HepG2 (cell line): ENCODE measurements around the gene WBP1. TPM values are rescaled to one million over a fixed set of nuclear protein-coding genes. Genes with fewer than 3 reads are reported as not detected.
A peak's percentile ranks its signal among the peaks of the same experiment; 100 is the strongest.

Experiments used
- ARHGAP35 ChIP-seq: sonication (generic); formaldehyde crosslinking; IDR thresholded peaks from 2 replicates; pipeline ENCODE4 v1.9.0; 2022; ENCODE audit warnings: mild to moderate bottlenecking, inconsistent platforms, moderate library complexity, missing genetic modification reagents, borderline replicate concordance
- ATF7-NPFF ChIP-seq: sonication (generic); formaldehyde crosslinking; IDR thresholded peaks from 2 replicates; pipeline ENCODE4 v1.8.1; 2023; ENCODE audit warnings: mild to moderate bottlenecking, low read depth, missing genetic modification reagents, moderate library complexity
- BRCA1 ChIP-seq: sonication (generic); formaldehyde crosslinking; IDR thresholded peaks from 2 replicates; pipeline ENCODE4 v1.4.0; 2020; ENCODE audit warnings: missing genetic modification reagents
- GPN1 ChIP-seq: sonication (generic); formaldehyde crosslinking; IDR thresholded peaks from 2 replicates; pipeline ENCODE4 v1.5.1; 2020; ENCODE audit warnings: missing genetic modification reagents, borderline replicate concordance
- HNF4G ChIP-seq, 2 experiments: sonication (generic) in 1 of 2; formaldehyde crosslinking in 1 of 2; IDR thresholded peaks; 2 replicates each; pipeline versions ENCODE4 v1.4.0 to v1.6.1; 2011 to 2020; ENCODE audit warnings: borderline replicate concordance in 2 of 2, low read depth in 2 of 2, mild to moderate bottlenecking in 2 of 2, low read length in 1 of 2, missing genetic modification reagents in 1 of 2, moderate library complexity in 1 of 2
- ISX ChIP-seq: sonication (generic); formaldehyde crosslinking; conservative IDR thresholded peaks from 2 replicates; pipeline ENCODE4 v1.5.0; 2020; ENCODE audit warnings: missing genetic modification reagents
- LCORL ChIP-seq, 2 experiments: fragments of 450-650 bp in 1 of 2; sonication (generic) in 1 of 2; formaldehyde crosslinking in 1 of 2; IDR thresholded peaks; 2 replicates each; pipeline versions ENCODE4 v1.5.0 to v1.6.1; 2017 to 2020; ENCODE audit warnings: antibody characterized with exemption in 1 of 2, missing genetic modification reagents in 1 of 2
- RORA ChIP-seq: sonication (generic); formaldehyde crosslinking; IDR thresholded peaks from 2 replicates; pipeline ENCODE4 v1.5.0; 2020; ENCODE audit warnings: mild to moderate bottlenecking, missing genetic modification reagents, moderate library complexity
- SCMH1 ChIP-seq: sonication (generic); formaldehyde crosslinking; IDR thresholded peaks from 2 replicates; pipeline ENCODE4 v1.9.0; 2021; ENCODE audit warnings: missing genetic modification reagents, mild to moderate bottlenecking, borderline replicate concordance
- SETDB1 ChIP-seq: sonication (generic); formaldehyde crosslinking; IDR thresholded peaks from 2 replicates; pipeline ENCODE4 v1.5.1; 2020; ENCODE audit warnings: missing genetic modification reagents, mild to moderate bottlenecking, borderline replicate concordance
- SIX4 ChIP-seq: sonication (generic); formaldehyde crosslinking; IDR thresholded peaks from 2 replicates; pipeline ENCODE4 v1.4.0; 2020; ENCODE audit warnings: missing genetic modification reagents
- SMARCC2 ChIP-seq: fragments of 450-650 bp; IDR thresholded peaks from 2 replicates; pipeline ENCODE4 v1.6.1; 2017; ENCODE audit warnings: antibody characterized with exemption, mild to moderate bottlenecking
- ZNF160 ChIP-seq: sonication (generic); formaldehyde crosslinking; IDR thresholded peaks from 2 replicates; pipeline ENCODE4 v1.8.0; 2022; ENCODE audit warnings: mild to moderate bottlenecking, inconsistent platforms, missing genetic modification reagents
- ZNF17 ChIP-seq: sonication (generic); formaldehyde crosslinking; IDR thresholded peaks from 2 replicates; pipeline ENCODE4 v1.5.0; 2020; ENCODE audit warnings: mild to moderate bottlenecking, missing genetic modification reagents
- ZNF317 ChIP-seq: sonication (generic); formaldehyde crosslinking; IDR thresholded peaks from 2 replicates; pipeline ENCODE4 v1.5.0; 2020; ENCODE audit warnings: mild to moderate bottlenecking, missing genetic modification reagents
- ZNF549 ChIP-seq: sonication (generic); formaldehyde crosslinking; IDR thresholded peaks from 2 replicates; pipeline ENCODE4 v1.5.0; 2020; ENCODE audit warnings: missing genetic modification reagents
- ZNF737 ChIP-seq: sonication (generic); formaldehyde crosslinking; IDR thresholded peaks from 2 replicates; pipeline ENCODE4 v1.5.0; 2020; ENCODE audit warnings: missing genetic modification reagents, mild to moderate bottlenecking, borderline replicate concordance
- ZNF776 ChIP-seq: sonication (generic); formaldehyde crosslinking; IDR thresholded peaks from 2 replicates; pipeline ENCODE4 v1.4.0; 2020; ENCODE audit warnings: mild to moderate bottlenecking, missing genetic modification reagents
- ZNF816 ChIP-seq: sonication (generic); formaldehyde crosslinking; IDR thresholded peaks from 2 replicates; pipeline ENCODE4 v1.8.0; 2022; ENCODE audit warnings: missing genetic modification reagents, mild to moderate bottlenecking, borderline replicate concordance
- ZNF839 ChIP-seq: sonication (generic); formaldehyde crosslinking; IDR thresholded peaks from 2 replicates; pipeline ENCODE4 v1.4.0; 2020; ENCODE audit warnings: missing genetic modification reagents, mild to moderate bottlenecking, borderline replicate concordance
- polyA plus RNA-seq, 8 experiments: library from polyadenylated mRNA; depleted of rRNA in 3 of 8; stranded (reverse) in 7 of 8; unstranded in 1 of 8; fragments of >200 nt; fragmentation: Illumina TruSeq in 4 of 8; extraction: Trizol in 4 of 8; gene quantifications; 2 replicates each; pipeline versions ENCODE4 v1.2.1 to v1.2.3, GENCODE V29; 2011 to 2016; ENCODE audit warnings: low read depth in 4 of 8, missing spikeins in 1 of 8, mixed read lengths in 1 of 8; ENCODE audit not compliant: insufficient read depth in 1 of 8
- total RNA-seq, 5 experiments: library from RNA; depleted of rRNA; stranded (reverse); fragments of >200 nt; fragmentation: Illumina TruSeq; extraction: Trizol; gene quantifications; 2 replicates each; pipeline ENCODE4 v1.2.3, GENCODE V29; 2016; ENCODE audit warnings: low read depth in 1 of 5
- TF ChIP-seq, protein P1 (sequence below): sonication (generic); formaldehyde crosslinking; IDR thresholded peaks from 2 replicates; pipeline ENCODE4 v1.8.0; 2022; ENCODE audit warnings: missing genetic modification reagents, mild to moderate bottlenecking, moderate library complexity, borderline replicate concordance
- TF ChIP-seq, protein P2 (sequence below): sonication (generic); formaldehyde crosslinking; IDR thresholded peaks from 2 replicates; pipeline ENCODE4 v1.5.0; 2020; ENCODE audit warnings: mild to moderate bottlenecking, missing genetic modification reagents, moderate library complexity
- TF ChIP-seq, protein P3 (sequence below): IDR thresholded peaks from 2 replicates; pipeline ENCODE4 v1.6.1; 2016; ENCODE audit warnings: control low read depth
- TF ChIP-seq, protein P4 (sequence below): sonication (generic); formaldehyde crosslinking; IDR thresholded peaks from 2 replicates; pipeline ENCODE4 v1.5.0; 2020; ENCODE audit warnings: missing genetic modification reagents

The WBP1 gene
- total and polyA plus RNA-seq, 2 of the 13 experiments (the other 11 are each of a cell fraction or from before 2014, with no cell fraction given) = 38.8 to 85.7 TPM

DNA sequence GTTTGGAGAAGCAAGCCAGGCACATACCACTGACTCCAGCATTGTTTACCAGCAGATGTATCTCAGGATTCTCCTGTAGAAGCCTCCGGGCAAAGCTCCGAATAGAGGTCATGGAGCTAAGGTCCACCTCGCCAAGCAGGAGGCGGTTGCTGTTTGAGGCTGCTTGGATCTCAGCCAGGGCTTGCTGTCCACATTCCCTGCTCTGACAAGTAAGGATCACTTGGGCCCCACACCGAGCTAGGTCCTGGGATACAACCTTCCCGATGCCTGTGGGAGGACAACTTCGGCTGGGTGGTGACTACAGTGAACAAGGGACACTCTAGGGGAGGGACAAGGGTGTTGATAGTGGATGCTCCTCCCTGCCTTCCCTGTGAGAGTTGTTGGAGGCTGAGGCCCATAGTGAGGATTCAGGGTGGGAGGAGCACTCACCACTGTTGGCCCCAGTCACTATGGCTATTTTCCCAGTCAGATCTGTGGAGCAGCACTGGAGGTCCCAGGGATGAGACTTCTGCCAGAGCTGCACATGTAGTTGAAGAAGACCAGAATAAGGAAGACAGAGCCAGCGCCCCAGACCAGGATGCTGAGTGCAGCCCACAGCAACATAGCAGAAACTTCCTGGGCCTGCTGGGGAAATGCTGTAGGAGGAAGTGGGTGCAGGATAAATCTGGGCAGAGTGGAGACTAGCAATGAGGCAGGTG lies 45.1 kb upstream of the WBP1 start (continued):
- TF ChIP-seq ZNF737 (CRISPR knock-in tag) (no peak), ZNF776 (no peak), ZNF839 (peak; percentile 57; the same call in 1 of the 2 replicates), ZNF317 (no peak), ATF7-NPFF (CRISPR knock-in tag) (peak; percentile 30; the same call in 1 of the 2 replicates), BRCA1 (CRISPR knock-in tag) (no peak), ARHGAP35 (CRISPR knock-in tag) (no peak), ZNF549 (CRISPR knock-in tag) (no peak), ZNF816 (CRISPR knock-in tag) (no peak), ISX (CRISPR knock-in tag) (no peak), HNF4G (IDR thresholded peaks at IDR 0.05; ENCODE audit: borderline replicate concordance, low read depth, low read length) (peak; percentile 49; the same call in 1 of the 2 replicates), HNF4G (CRISPR knock-in tag; IDR thresholded peaks at IDR 0.05; ENCODE audit: borderline replicate concordance, low read depth) (0 out of 2 replicates have a peak, but pooled peaks have one; percentile 14), RORA (CRISPR knock-in tag) (no peak), SCMH1 (CRISPR knock-in tag) (no peak), SIX4 (CRISPR knock-in tag) (no peak), SMARCC2 (no peak), GPN1 (CRISPR knock-in tag) (no peak), SETDB1 (no peak), ZNF160 (CRISPR knock-in tag) (no peak), LCORL (IDR thresholded peaks at IDR 0.05) (no peak), LCORL (CRISPR knock-in tag; IDR thresholded peaks at IDR 0.05) (peak; percentile 80; the same call in 1 of the 2 replicates), ZNF17 (CRISPR knock-in tag) (no peak)
- TF ChIP-seq, protein P1, sequence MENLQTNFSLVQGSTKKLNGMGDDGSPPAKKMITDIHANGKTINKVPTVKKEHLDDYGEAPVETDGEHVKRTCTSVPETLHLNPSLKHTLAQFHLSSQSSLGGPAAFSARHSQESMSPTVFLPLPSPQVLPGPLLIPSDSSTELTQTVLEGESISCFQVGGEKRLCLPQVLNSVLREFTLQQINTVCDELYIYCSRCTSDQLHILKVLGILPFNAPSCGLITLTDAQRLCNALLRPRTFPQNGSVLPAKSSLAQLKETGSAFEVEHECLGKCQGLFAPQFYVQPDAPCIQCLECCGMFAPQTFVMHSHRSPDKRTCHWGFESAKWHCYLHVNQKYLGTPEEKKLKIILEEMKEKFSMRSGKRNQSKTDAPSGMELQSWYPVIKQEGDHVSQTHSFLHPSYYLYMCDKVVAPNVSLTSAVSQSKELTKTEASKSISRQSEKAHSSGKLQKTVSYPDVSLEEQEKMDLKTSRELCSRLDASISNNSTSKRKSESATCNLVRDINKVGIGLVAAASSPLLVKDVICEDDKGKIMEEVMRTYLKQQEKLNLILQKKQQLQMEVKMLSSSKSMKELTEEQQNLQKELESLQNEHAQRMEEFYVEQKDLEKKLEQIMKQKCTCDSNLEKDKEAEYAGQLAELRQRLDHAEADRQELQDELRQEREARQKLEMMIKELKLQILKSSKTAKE (CRISPR knock-in tag) = no peak
- TF ChIP-seq, protein P2, sequence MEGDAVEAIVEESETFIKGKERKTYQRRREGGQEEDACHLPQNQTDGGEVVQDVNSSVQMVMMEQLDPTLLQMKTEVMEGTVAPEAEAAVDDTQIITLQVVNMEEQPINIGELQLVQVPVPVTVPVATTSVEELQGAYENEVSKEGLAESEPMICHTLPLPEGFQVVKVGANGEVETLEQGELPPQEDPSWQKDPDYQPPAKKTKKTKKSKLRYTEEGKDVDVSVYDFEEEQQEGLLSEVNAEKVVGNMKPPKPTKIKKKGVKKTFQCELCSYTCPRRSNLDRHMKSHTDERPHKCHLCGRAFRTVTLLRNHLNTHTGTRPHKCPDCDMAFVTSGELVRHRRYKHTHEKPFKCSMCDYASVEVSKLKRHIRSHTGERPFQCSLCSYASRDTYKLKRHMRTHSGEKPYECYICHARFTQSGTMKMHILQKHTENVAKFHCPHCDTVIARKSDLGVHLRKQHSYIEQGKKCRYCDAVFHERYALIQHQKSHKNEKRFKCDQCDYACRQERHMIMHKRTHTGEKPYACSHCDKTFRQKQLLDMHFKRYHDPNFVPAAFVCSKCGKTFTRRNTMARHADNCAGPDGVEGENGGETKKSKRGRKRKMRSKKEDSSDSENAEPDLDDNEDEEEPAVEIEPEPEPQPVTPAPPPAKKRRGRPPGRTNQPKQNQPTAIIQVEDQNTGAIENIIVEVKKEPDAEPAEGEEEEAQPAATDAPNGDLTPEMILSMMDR = no peak; the same call in 1 of the 2 replicates
- TF ChIP-seq, protein P3, sequence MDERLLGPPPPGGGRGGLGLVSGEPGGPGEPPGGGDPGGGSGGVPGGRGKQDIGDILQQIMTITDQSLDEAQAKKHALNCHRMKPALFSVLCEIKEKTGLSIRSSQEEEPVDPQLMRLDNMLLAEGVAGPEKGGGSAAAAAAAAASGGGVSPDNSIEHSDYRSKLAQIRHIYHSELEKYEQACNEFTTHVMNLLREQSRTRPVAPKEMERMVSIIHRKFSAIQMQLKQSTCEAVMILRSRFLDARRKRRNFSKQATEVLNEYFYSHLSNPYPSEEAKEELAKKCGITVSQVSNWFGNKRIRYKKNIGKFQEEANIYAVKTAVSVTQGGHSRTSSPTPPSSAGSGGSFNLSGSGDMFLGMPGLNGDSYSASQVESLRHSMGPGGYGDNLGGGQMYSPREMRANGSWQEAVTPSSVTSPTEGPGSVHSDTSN (CRISPR knock-in tag) = no peak
- TF ChIP-seq, protein P4, sequence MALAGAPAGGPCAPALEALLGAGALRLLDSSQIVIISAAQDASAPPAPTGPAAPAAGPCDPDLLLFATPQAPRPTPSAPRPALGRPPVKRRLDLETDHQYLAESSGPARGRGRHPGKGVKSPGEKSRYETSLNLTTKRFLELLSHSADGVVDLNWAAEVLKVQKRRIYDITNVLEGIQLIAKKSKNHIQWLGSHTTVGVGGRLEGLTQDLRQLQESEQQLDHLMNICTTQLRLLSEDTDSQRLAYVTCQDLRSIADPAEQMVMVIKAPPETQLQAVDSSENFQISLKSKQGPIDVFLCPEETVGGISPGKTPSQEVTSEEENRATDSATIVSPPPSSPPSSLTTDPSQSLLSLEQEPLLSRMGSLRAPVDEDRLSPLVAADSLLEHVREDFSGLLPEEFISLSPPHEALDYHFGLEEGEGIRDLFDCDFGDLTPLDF (CRISPR knock-in tag) = no peak
